GM03348 (cell line): ENCODE results near the gene GDPD4.

Experiments
- DNase-seq: peaks from one replicate; pipeline ENCODE4 v3.0.0; 2012; ENCODE audit warnings: low spot score

GDPD4 gene

DNA sequence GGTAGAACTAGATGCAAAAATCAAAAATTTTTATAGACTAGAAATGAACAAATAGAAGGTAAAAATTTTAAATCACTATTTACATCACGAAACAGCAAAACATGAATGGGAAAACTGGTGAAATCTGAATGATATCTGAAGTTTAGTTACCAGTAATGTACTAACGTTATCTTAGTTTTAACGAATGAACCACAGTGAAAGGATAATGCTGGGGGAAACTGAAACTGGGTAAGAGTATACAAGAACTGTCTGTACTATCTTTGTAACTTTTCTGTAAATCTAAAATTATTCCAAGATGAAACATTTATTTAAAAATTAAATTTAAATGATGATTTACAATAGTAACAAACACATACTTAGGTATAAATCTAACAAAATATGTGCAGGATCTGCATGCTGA lies 7.4 kb downstream of the GDPD4 start:
- DNase-seq: no peak

DNA sequence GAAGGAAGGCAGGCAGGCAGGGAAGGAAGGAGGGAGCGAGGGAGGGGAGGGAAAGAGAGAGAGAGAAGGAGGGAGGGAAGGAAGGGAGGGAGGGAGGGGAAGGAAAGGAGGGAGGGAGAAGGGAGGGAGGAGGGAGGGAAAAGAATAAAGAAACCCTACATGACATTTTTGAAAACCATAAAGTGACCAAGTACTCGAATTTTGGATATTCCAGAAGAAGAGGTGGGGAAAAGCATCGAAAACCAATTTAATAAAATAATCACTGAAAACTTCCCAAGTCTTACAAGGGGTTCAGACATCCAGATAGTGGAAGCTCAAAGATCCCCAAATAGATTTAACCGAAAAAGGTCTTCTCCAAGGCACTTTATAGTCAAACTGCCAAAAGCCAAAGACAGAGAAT lies 11.7 kb downstream of the GDPD4 start:
- no peak for DNase-seq

DNA sequence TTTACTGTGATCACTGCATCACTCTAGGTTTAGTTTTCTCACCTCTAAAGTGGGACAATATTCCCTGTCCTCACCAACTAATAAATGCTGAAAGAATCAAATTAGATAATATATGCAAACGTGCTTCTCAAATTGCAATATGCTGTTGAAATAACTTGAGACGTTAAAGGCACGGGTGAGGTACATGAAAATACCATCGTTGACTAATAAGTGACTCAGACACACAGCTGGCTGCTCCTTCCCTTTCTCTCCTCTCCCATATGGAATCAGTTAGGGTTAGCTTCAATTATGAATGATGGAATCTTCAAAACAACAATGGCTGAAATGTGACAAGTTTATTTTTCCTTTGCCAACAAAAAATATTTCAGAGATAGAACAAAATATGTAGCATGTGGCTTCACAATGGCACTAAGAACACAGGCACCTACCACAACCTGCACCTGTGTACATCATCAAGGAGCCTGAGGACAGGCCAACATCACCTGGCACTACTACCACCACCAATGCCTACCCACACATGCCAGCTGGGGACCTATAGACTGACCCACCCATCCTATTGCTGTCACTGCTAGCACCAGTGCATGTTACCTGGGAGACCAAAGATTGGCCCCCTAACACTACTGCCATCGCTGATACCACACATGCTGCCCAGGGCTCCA lies 13.7 kb downstream of the GDPD4 start:
- peak; percentile 90 for DNase-seq

- DNase-seq: no peak
Observed at GRCh38 chr11:77287136-77287535, 14.3 kb downstream of the GDPD4 start.

DNA sequence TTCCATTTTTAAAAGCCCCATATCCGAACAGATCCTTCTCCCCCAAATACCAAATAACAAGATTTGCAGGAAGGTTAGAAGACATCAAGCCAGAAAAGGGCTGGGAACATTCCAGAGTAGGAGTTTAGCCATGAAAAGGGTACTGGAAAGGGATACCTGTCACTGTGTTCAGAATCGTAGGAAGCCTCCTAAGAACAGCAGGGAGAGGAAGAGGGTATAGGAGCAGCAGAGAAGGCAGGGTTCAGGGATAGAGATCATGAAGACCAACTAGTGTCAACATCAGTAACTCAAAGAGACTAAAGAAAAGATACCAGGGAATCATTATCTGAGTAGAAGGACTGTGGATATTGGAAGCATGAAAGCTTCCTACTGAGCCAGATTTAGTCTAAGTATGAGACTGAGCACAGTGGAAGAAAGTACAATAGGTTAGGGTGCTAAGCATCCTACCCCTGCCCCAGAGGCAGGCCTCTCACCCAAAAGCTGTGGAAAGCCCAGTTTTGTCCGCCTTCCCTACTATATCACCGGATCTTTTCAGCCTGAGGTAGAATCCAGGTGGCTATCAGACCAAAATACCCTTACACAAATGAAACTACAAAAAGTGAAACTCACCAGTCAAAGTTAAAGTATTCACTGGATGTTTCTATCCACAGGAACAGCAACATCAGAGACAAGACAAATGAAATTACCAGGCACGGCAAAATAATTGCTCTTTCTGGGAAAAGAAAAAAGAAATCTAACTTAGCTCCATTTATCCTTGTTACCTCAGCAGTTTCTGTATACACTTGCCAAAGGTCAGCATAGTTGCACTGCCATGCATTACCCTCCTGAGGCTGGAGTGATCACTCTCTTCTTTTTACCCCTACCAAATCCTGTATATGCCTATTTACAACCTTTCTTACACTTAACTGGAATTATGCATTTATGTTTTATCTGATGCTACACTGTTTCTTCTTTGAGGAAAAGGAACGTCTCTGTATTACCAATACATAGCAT lies 16.7 kb downstream of the GDPD4 start:
- no peak for DNase-seq

GRCh38 chr11:77283101-77283500 lies 18.4 kb downstream of the GDPD4 start:
- DNase-seq: no peak

- DNase-seq: peak; percentile 34
Observed at GRCh38 chr11:77278595-77279506, 22.6 kb downstream of the GDPD4 start.

DNA sequence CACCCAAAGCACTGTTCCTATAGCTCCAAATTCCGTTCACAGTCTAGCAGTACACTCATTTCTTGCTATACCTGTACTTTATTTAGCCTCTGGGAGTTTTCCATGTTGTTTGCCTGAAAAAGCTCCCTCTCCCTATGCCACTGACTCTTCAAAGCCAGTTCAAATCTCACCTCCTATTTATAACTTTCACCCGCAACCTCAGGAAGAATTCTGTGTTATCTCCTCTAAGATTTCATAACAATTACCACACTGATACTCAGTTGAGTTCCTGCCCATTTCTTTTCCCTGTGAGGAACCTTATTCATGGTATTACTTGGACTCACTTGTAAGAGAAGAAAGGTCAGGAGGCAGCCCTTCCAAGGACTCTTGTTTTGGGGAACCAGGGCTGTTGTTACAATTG lies 25.2 kb downstream of the GDPD4 start:
- no peak for DNase-seq

GRCh38 chr11:77270921-77271320 lies 30.6 kb downstream of the GDPD4 start:
- no peak for DNase-seq

DNA sequence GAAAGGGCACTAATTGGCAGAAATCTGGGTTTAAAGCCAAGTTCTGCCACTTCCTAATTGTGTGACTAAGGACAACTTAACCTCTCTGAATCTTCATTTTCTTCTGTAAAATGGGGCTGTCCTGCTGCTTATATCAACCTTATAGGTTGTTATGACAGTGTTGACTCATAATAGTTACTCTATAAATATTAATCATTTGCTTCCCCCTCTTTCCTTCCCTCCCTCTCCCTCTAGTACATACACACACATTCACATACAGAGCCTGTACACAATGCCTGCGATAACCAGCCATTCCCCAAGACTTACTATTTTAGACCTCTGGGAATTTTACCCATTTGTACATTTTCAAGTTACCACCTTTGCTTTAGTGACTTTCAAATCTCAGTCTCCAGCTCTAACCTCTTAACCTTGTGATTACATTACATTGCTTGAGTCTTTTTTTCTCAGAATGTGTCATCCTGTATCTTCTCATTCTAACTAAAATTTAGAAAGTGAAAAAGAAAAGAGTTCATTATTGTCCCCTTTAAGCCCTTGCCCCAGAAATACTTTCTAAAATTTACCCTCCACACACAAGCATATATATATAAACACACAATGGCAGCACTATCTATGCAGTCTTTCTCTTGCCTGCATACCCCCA lies 31.9 kb downstream of the GDPD4 start:
- DNase-seq: no peak

GRCh38 chr11:77267962-77268361 lies 33.5 kb downstream of the GDPD4 start:
- peak; percentile 42 for DNase-seq

GRCh38 chr11:77266766-77267165 lies 34.7 kb downstream of the GDPD4 start:
- DNase-seq: no peak

- DNase-seq: no peak
Observed at GRCh38 chr11:77262803-77263202, 38.7 kb downstream of the GDPD4 start.

DNA sequence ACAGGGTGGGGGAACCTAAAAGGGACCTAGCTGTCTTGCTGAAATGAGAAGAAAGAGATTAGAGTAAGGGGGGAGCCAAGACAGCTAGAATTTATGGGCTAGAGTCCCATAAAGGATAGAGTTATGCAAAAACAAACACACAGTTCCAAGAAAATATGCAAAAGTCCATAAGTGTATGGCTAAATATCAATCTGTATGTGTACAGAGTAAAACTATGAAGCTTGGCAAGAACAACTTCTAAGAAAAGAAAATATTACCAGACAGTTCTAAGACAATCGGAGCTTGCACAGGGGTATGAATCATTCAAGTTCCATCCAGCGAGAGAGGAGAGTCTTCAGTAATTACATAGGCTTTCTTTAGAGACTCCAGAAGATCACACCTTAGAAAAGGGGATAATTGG lies 41.8 kb downstream of the GDPD4 start:
- peak; percentile 22 for DNase-seq

DNA sequence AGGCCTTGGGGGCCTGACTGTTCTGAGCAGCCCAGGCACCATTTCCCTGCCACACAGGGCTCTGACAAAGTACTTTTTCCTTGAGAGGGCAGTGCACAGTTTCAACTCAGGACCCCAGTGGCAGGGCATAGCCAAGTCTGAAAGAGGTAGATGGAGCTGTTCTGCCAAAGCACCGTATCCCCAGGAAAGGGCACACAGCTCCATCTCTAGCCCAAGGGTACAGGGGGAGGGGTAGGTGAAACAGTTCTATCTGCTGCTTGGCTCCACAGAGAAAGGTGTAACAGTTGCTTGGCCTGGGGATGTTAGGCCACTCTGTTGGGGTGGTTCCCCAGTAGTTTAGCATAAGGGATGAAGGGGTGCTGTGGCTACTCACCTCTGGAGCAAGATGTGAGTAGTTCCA lies 47.8 kb downstream of the GDPD4 start:
- no peak for DNase-seq

DNA sequence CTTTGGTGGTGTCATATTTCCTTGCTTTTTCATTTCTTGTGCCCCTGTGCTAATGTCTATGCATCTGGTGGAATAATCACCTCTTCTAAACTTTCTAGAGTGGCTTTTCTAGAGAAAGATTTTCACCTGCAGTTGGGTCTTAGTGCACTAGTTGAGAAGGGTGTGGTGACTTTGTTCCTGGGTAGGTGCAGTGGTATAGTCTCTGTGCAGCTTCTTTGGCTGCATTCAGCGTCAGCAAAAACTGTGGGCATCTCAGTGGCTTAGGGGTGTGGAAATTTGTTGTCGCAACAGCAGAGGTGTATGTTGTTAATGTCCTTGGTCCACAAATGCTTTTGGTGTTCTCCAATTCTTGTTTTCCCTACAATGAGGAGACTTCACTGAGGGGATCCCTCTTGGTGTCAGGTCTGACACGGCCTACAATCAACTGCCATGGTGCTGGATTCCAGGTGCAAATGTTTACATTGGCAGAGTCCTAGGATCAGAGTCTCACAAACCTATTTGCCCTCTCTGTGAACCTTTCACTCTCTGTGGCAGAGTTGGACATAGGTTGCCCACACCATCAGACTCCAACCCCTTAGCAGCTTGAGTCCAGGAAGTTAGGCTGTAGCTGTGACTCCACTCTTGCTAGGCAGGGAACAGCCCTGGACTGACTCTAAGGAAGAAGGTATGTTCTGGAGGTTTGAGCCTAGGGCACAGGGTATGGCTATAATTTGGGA lies 48.8 kb downstream of the GDPD4 start:
- no peak for DNase-seq

GRCh38 chr11:77250881-77251640 lies 50.4 kb downstream of the GDPD4 start:
- no peak for DNase-seq

GRCh38 chr11:77249427-77249826 lies 52.1 kb downstream of the GDPD4 start:
- DNase-seq: no peak

DNA sequence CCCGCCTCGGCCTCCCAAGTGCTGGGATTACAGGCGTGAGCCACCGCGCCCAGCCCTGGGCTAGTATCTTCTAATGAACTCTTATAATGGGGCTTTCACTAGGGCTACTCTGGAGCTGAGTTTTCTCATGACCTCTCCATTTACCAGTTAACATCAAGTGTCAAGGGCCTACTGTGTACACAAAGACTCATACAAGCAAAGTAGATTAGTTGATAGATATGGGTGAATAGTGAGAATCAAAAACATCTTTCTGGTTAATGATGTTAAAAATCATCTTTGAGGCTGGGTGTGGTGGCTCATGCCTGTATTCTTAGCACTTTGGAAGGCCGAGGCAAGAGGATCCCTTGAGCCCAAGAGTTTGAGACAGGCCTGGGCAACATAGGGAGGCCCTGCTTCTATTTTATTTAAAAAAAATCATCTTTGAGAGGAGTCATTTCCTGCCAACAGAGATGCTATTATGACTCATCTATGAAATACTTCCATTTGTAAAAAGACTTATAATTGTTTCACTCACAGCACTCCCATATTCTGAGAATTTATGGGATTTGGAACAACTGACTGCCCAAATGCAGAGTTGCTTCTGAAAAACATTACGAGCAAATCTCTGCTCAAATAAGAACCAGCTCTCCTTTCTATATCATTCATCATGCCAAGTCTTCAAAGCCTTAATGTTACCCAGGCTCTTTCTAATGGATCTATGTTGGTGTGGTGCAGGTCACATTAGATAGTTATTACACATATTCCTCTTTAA lies 57.0 kb downstream of the GDPD4 start:
- DNase-seq: peak; percentile 78

- no peak for DNase-seq
Observed at GRCh38 chr11:77236901-77237300, 64.6 kb downstream of the GDPD4 start.
